Activated T-cell treated with anti-CD3 and anti-CD28 coated beads for 48 hours (primary cell): Measurements from ENCODE around the gene USH1G.
"Not testable (repeated sequence)": the region's sequence is repeated elsewhere in the genome, so short reads cannot be mapped to it uniquely, and the experiment has no call there.

Source experiments
- DNase-seq: peaks from one replicate; pipeline ENCODE4 v3.0.0-alpha.2; 2020; ENCODE audit warnings: low read depth

Gene USH1G

DNA sequence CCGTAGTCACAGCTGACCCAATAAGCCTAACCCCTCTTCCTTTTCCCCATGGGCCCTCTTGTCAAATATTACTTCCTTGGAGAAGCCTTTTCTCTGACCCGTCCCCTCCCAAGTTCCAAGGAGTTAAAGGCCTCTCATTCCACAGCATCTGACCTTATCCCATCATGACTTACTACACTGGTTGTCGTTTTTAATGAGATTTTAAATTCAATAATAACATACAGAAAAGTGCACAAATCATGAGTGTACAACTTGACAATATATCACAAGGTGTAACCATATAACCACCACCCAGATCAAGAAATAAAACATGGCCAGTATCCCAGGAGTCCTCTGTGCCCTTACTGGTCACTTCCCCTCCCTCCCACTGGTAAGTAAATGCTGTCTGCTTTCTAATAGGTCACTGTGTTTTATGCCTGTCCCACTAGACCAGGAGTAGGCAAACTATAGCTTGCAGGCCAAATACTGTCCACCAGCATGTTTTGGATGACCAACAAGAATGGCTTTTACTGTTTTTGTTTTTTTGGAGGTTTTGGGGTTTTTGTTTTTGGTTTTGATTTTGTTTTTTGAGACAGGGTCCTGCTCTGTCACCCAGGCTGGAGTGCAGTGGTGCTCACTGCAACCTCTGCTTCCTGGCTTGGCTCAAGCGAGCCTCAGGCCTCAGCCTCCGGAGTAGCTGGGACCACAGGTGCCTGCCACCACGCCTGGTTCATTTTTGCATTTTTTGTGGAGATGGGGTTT lies 49.0 kb downstream of the USH1G start:
- DNase-seq, result no peak

DNA sequence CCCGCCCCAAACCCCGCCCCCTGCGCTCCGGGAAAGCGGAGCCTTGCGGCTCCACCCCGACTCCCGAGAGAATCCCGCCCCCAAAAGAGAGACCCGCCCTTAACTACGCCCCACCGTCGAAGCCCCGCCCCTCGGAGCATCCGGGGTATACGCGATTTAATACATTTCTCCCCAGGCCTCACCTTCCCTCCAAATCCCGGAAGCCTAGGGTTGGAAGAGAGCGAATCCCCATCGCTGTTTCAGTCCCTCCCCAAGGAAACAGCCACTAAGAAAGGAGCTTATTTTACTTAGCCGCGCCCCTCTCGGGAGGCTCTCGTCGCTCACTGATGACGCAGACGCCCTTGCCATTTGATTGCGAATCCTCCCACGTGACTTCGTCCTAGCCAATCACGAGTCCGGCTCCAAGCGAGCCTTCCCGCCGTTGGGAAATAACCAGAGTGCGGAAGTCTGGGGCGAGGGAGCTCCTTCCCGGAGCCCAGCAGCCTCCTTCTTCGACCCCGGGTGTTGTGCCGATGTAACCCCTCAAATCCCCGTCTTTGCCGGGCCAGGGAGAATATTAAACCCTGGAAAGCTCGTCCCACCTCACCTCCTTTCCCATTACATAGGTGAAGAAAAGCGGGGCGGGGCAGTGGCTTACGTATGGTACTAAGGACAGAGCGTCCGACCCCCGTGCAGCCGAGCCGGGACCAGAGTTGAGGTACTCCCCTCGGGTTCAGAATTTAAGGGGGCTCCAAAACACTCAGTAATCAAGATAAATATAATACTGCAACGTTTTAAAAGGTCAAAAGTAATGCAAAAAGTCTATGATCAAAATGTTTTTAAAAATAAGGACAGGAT lies 49.8 kb downstream of the USH1G start:
- peak; percentile 96 for DNase-seq

DNA sequence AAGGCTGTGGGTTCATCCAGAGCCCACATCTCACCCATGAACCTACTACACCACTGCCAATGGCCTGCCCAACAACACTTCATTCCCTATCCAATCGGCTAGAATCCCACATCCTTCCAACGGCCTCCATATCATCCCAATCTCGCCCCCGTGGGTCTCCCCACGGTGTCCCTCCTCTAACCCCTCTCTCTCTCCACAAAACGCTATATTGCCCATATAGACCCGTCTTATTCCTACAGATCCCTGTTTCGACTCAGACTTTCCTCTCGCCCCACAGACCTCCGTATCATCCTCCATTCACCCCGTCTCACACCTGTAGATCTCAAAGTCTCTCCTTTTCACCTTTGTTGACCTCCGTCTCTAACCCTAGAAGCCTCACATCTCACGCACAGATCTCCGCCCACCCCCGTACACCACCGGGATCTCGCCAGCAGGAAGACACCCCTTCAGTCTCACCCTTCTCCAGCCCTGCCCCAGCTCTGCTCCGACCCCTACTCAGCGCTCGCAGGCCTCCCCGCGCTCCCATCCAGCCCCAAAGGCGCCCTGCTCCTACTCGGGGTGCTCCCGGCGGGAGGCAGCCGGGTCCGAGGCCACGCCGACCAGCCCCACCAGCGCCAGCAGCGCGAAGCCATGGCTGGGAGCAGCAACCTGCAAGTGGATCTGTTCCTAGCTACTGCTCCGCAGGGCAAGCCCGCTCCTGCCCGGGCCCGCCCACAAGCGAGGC lies 50.6 kb downstream of the USH1G start, which contains the start of gene FDXR:
Gene FDXR (minus strand): TSS at position 682 of the 724 bp plus-strand sequence. CDS start 50 bp downstream, at position 632.
- no peak for DNase-seq

- DNase-seq, result no peak
Observed at GRCh38 chr17:74871356-74872076, 51.5 kb downstream of the USH1G start.

DNA sequence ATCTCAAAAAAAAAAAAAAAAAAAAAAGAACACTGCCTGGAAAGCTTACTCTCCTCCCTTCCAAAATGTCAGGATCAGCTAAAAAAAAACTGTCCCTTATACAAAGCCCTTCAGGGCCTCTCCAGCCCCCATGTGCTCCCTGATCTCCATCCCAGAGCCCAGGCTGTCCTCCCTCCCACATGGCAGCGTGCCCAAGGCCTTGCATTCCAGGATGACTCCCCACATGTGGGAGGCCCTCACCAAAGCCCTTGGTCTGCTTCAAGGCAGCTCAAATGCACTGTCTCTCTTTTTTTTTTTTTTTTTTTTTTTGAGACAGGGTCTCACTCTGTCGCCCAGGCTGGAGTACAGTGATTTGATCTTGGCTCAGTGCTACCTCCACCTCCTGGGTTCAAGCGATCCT lies 52.5 kb downstream of the USH1G start:
- no peak for DNase-seq

GRCh38 chr17:74870028-74870427 lies 53.0 kb downstream of the USH1G start:
- not testable (repeated sequence) for DNase-seq

GRCh38 chr17:74868908-74869255 lies 54.2 kb downstream of the USH1G start:
- DNase-seq, result no peak

DNA sequence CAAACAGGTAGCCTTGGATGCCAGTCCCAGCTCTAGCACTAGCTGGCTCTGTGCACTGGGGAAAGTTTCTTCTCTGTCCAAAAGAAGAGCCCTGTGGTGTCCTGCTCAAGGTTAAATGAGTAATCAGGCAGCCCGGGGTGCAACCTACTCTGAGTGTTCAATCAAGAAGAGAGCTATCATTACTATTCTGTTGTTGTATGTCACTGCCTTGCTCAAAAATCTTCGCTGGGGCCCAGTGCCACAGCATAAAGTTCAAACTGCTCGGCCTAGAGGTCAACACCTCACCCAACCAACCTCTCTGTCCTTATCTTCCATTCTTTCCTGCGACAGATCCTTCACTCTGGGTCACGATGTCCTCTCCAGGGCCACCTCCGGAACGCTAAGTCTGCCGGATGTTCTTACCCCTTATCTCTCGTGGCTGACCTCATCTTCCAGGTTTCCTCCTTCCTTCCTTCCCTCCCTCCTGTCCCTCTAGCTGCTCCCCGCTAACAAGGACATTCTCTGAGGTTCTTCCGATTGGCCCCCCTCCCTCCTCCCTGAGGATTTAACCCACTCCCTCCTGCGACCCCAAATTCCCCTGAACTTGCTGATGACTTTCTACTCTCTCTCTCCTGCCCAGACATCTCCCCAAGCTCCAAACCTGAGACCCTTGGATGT lies 54.7 kb downstream of the USH1G start:
- DNase-seq, result no peak

DNA sequence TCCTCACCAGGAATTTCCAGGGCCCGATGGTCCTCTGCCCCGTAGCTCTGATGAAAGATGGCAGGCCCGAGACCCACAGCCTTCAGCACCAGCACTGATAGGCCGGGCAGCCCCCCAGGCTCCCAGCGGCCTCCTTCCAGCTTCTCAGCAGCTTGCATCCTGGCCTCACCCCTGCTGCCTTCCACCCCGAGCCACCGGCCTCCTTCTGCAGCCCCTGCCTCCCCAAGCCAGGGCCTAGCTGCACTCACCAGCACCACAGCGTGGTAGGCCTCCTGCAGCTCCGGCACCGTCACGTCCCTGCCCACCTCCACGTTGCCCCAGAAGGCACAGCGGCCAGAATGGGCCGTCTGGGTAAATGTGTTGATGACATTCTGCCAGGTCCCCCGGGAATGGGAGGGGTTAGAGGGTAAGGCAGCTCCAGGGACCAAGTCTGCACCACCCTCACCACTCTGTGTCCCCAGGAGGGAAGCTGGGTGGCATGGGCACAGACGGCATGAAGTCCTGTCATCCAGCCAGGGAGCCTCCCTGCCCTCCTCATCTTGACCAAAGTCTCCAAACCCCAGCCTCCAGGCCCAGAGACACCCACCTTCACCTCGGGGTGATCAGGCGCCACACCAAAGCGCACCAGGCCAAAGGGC lies 56.7 kb downstream of the USH1G start:
- DNase-seq, result no peak
